SK-N-SH treated with all-trans-retinoic acid at 6 μM for 48 hours (cell line): Measurements from ENCODE around the gene KCNJ16.

ENCODE experiments used
- ARNTL ChIP-seq: fragments of 450-650 bp; formaldehyde crosslinking; IDR thresholded peaks from 2 replicates; pipeline ENCODE4 v1.5.0; 2020; ENCODE audit warnings: low read depth, mild to moderate bottlenecking, moderate library complexity, borderline replicate concordance
- CSDC2 ChIP-seq: fragments of 250-450 bp; sonication (Bioruptor Pico); IDR thresholded peaks from 2 replicates; pipeline ENCODE4 v1.5.0; 2020; ENCODE audit warnings: mild to moderate bottlenecking, moderate library complexity
- OSR1 ChIP-seq: fragments of 250-450 bp; sonication (Bioruptor Pico); IDR thresholded peaks from 2 replicates; pipeline ENCODE4 v1.8.0; 2022; ENCODE audit warnings: moderate library complexity, mild to moderate bottlenecking, inconsistent platforms
- ZC3H10 ChIP-seq: fragments of 250-450 bp; sonication (Bioruptor Pico); IDR thresholded peaks from 2 replicates; pipeline ENCODE4 v1.5.1; 2021; ENCODE audit warnings: mild to moderate bottlenecking, moderate library complexity
- ZFP3 ChIP-seq: fragments of 250-450 bp; sonication (Bioruptor Pico); IDR thresholded peaks from 2 replicates; pipeline ENCODE4 v1.5.0; 2020; ENCODE audit warnings: mild to moderate bottlenecking, moderate library complexity
- TF ChIP-seq, protein P1 (sequence below): fragments of 250-450 bp; sonication (Bioruptor Pico); IDR thresholded peaks from 2 replicates; pipeline ENCODE4 v1.8.0; 2020; ENCODE audit warnings: mild to moderate bottlenecking, moderate library complexity, borderline replicate concordance
- TF ChIP-seq, protein P2 (sequence below): fragments of 250-450 bp; sonication (Bioruptor Pico); IDR thresholded peaks from 2 replicates; pipeline ENCODE4 v1.8.0; 2021; ENCODE audit warnings: low read depth, mild to moderate bottlenecking, moderate library complexity, borderline replicate concordance
- TF ChIP-seq, protein P3 (sequence below): fragments of 250-450 bp; sonication (Bioruptor Pico); IDR thresholded peaks from 2 replicates; pipeline ENCODE4 v1.5.0; 2020; ENCODE audit warnings: mild to moderate bottlenecking, moderate library complexity
- TF ChIP-seq, protein P4 (sequence below): fragments of 250-450 bp; sonication (Bioruptor Pico); IDR thresholded peaks from 2 replicates; pipeline ENCODE4 v1.5.1; 2021; ENCODE audit warnings: mild to moderate bottlenecking, moderate library complexity

DNA sequence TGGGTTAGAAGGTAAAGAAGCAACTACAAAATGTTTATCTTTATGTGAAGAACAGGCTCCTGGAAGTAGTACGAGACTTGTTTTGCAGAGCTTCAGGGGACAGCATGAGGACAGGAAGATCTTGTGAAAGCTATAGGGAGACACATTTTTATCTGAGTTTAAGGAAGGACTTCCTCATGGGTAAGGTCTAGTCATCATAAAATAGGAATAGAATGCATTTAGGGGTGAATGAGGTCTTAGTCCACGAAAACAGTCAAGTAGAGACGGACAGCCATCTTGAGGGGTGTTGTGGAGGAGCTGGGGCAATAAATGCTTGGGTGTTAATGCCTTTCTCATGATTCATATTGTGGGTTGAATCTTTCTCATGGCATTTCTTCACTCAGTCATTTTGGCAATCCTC is 24.3 kb downstream of the KCNJ16 start:
- TF ChIP-seq CSDC2 (CRISPR knock-in tag) = no peak
- TF ChIP-seq, protein P1, sequence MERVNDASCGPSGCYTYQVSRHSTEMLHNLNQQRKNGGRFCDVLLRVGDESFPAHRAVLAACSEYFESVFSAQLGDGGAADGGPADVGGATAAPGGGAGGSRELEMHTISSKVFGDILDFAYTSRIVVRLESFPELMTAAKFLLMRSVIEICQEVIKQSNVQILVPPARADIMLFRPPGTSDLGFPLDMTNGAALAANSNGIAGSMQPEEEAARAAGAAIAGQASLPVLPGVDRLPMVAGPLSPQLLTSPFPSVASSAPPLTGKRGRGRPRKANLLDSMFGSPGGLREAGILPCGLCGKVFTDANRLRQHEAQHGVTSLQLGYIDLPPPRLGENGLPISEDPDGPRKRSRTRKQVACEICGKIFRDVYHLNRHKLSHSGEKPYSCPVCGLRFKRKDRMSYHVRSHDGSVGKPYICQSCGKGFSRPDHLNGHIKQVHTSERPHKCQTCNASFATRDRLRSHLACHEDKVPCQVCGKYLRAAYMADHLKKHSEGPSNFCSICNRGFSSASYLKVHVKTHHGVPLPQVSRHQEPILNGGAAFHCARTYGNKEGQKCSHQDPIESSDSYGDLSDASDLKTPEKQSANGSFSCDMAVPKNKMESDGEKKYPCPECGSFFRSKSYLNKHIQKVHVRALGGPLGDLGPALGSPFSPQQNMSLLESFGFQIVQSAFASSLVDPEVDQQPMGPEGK (CRISPR knock-in tag) = no peak
- no peak for TF ChIP-seq ZFP3
- TF ChIP-seq OSR1 = no peak
- TF ChIP-seq ZC3H10 (CRISPR knock-in tag) = no peak
- TF ChIP-seq, protein P2, sequence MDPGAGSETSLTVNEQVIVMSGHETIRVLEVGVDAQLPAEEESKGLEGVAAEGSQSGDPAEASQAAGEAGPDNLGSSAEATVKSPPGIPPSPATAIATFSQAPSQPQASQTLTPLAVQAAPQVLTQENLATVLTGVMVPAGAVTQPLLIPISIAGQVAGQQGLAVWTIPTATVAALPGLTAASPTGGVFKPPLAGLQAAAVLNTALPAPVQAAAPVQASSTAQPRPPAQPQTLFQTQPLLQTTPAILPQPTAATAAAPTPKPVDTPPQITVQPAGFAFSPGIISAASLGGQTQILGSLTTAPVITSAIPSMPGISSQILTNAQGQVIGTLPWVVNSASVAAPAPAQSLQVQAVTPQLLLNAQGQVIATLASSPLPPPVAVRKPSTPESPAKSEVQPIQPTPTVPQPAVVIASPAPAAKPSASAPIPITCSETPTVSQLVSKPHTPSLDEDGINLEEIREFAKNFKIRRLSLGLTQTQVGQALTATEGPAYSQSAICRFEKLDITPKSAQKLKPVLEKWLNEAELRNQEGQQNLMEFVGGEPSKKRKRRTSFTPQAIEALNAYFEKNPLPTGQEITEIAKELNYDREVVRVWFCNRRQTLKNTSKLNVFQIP (CRISPR knock-in tag) = no peak
- TF ChIP-seq, protein P3, sequence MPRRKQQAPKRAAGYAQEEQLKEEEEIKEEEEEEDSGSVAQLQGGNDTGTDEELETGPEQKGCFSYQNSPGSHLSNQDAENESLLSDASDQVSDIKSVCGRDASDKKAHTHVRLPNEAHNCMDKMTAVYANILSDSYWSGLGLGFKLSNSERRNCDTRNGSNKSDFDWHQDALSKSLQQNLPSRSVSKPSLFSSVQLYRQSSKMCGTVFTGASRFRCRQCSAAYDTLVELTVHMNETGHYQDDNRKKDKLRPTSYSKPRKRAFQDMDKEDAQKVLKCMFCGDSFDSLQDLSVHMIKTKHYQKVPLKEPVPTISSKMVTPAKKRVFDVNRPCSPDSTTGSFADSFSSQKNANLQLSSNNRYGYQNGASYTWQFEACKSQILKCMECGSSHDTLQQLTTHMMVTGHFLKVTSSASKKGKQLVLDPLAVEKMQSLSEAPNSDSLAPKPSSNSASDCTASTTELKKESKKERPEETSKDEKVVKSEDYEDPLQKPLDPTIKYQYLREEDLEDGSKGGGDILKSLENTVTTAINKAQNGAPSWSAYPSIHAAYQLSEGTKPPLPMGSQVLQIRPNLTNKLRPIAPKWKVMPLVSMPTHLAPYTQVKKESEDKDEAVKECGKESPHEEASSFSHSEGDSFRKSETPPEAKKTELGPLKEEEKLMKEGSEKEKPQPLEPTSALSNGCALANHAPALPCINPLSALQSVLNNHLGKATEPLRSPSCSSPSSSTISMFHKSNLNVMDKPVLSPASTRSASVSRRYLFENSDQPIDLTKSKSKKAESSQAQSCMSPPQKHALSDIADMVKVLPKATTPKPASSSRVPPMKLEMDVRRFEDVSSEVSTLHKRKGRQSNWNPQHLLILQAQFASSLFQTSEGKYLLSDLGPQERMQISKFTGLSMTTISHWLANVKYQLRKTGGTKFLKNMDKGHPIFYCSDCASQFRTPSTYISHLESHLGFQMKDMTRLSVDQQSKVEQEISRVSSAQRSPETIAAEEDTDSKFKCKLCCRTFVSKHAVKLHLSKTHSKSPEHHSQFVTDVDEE (CRISPR knock-in tag) = no peak
- no peak for TF ChIP-seq ARNTL (CRISPR knock-in tag)
- TF ChIP-seq, protein P4, sequence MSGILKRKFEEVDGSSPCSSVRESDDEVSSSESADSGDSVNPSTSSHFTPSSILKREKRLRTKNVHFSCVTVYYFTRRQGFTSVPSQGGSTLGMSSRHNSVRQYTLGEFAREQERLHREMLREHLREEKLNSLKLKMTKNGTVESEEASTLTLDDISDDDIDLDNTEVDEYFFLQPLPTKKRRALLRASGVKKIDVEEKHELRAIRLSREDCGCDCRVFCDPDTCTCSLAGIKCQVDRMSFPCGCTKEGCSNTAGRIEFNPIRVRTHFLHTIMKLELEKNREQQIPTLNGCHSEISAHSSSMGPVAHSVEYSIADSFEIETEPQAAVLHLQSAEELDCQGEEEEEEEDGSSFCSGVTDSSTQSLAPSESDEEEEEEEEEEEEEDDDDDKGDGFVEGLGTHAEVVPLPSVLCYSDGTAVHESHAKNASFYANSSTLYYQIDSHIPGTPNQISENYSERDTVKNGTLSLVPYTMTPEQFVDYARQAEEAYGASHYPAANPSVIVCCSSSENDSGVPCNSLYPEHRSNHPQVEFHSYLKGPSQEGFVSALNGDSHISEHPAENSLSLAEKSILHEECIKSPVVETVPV = no peak
